Activated CD8-positive, alpha-beta T cell treated with anti-CD3 and anti-CD28 coated beads for 36 hours (primary cell): ENCODE measurements around the gene CMTM3. TPM values are rescaled to one million over a fixed set of nuclear protein-coding genes. Genes with fewer than 3 reads are reported as not detected.

Experiments used
- ATAC-seq: fragments of 200-7000 bp; cut with Tn5 transposase; one replicate; pipeline ENCODE4 v1.10.0; 2021; ENCODE audit warnings: mild to moderate bottlenecking, moderate library complexity
- CTCF ChIA-PET: fragments of 350-600 bp; sonication (Branson Sonifier 250); formaldehyde crosslinking; loops from one replicate; lab custom pipeline; 2021; ENCODE audit warnings: antibody characterized with exemption; lab: Charles Lee
- POLR2A ChIA-PET: fragments of 350-600 bp; sonication (Branson Sonifier 250); formaldehyde crosslinking; loops from one replicate; lab custom pipeline; 2021; ENCODE audit warnings: antibody characterized with exemption; lab: Charles Lee
- DNase-seq: peaks from one replicate; pipeline ENCODE4 v3.0.0-alpha.2; 2020
- H3K27ac Mint-ChIP-seq: one replicate; pipeline ENCODE4 v1.8.0; 2021; ENCODE audit warnings: mild to moderate bottlenecking, mixed read lengths
- H3K27me3 Mint-ChIP-seq: one replicate; pipeline ENCODE4 v1.8.0; 2021; ENCODE audit warnings: mixed read lengths
- H3K36me3 Mint-ChIP-seq: one replicate; pipeline ENCODE4 v1.8.0; 2021; ENCODE audit warnings: low read depth, mixed read lengths
- H3K4me1 Mint-ChIP-seq: one replicate; pipeline ENCODE4 v1.8.0; 2021; ENCODE audit warnings: low read depth, mixed read lengths
- H3K4me3 Mint-ChIP-seq: one replicate; pipeline ENCODE4 v1.8.0; 2021; ENCODE audit warnings: mild to moderate bottlenecking, moderate library complexity, mixed read lengths
- H3K9me3 Mint-ChIP-seq: one replicate; pipeline ENCODE4 v1.8.0; 2021; ENCODE audit warnings: mixed read lengths
- CTCF ChIP-seq: fragments of 200-600 bp; IDR thresholded peaks from one replicate; pipeline ENCODE4 v1.8.0; 2022; ENCODE audit warnings: antibody characterized with exemption, mild to moderate bottlenecking
- intact Hi-C: fragments of 100-400 bp; cut with micrococcal nuclease; formaldehyde crosslinking; loops from one replicate; pipeline ENCODE4 v1.10.0; 2022
- total RNA-seq, 2 experiments: library from RNA; stranded (reverse); gene quantifications; one replicate each; pipeline ENCODE4 v1.2.3, GENCODE V29; 2021

CMTM3 gene
- total RNA-seq, 2 experiments from 2014 or later: 48.0 to 49.4 TPM

GRCh38 chr16:66652661-66653360 is 48.3 kb downstream of the CMTM3 start:
- Mint-ChIP-seq H3K27me3 (no peaks in the 10 kb centered on the region), H3K36me3 (no peaks in the 10 kb centered on the region), H3K9me3 (no peaks in the 10 kb centered on the region), H3K4me1 (peaks cover 16% of the 10 kb centered on the region), H3K4me3 (no peak overlapping the region), H3K27ac (no peak overlapping the region)
- ATAC-seq (no peak), DNase-seq (no peak)
- no peak for TF ChIP-seq CTCF
- intact Hi-C loops: no loop called here
- CTCF ChIA-PET: interaction anchor here (0.9 to 3.9 kb wide), 9 partner anchors 9 to 246 kb away, joined by 3 to 72 read pairs (median 4); no protein-coding TSS in a partner anchor
- POLR2A ChIA-PET: interaction anchor here (1.1 kb wide), 1 partner anchor 219 kb away, joined by 3 read pairs; no protein-coding TSS in a partner anchor

GRCh38 chr16:66653581-66654350 is 49.3 kb downstream of the CMTM3 start:
- ChIA-PET CTCF (interaction anchor here (0.9 to 3.9 kb wide), 6 partner anchors 8 to 247 kb away, joined by 3 to 72 read pairs (median 4); no protein-coding TSS in a partner anchor), POLR2A (interaction anchor here (1.1 kb wide), 1 partner anchor 218 kb away, joined by 3 read pairs; no protein-coding TSS in a partner anchor)
- Mint-ChIP-seq H3K27me3 (peaks cover 2% of the 10 kb centered on the region), H3K4me1 (peaks cover 16% of the 10 kb centered on the region), H3K4me3 (no peak overlapping the region), H3K27ac (no peak overlapping the region), H3K9me3 (no peaks in the 10 kb centered on the region), H3K36me3 (no peaks in the 10 kb centered on the region)
- no peak for TF ChIP-seq CTCF
- no peak for ATAC-seq
- intact Hi-C loops: no loop called here
- DNase-seq: no peak

GRCh38 chr16:66656547-66656946 is 52.0 kb downstream of the CMTM3 start:
- no peak for DNase-seq
- H3K36me3 Mint-ChIP-seq: no peaks in the 10 kb centered on the region
- POLR2A ChIA-PET: no interaction called here
- H3K4me3 Mint-ChIP-seq: no peak overlapping the region
- no peak for TF ChIP-seq CTCF
- intact Hi-C loops: no loop called here
- no peak overlapping the region for H3K27ac Mint-ChIP-seq
- H3K27me3 Mint-ChIP-seq: peaks cover 2% of the 10 kb centered on the region
- peaks cover 9% of the 10 kb centered on the region for H3K4me1 Mint-ChIP-seq
- CTCF ChIA-PET: no interaction called here
- no peak for ATAC-seq
- H3K9me3 Mint-ChIP-seq: no peaks in the 10 kb centered on the region

GRCh38 chr16:66658143-66658859 is 53.8 kb downstream of the CMTM3 start:
- Mint-ChIP-seq H3K4me3 (no peak overlapping the region), H3K4me1 (peaks cover 2% of the 10 kb centered on the region), H3K36me3 (no peaks in the 10 kb centered on the region), H3K27me3 (peaks cover 2% of the 10 kb centered on the region), H3K9me3 (no peaks in the 10 kb centered on the region), H3K27ac (no peak overlapping the region)
- no peak for DNase-seq
- intact Hi-C loops: no loop called here
- no peak for TF ChIP-seq CTCF
- ChIA-PET CTCF (interaction anchor here (0.8 to 5.8 kb wide), 8 partner anchors 7 to 93 kb away, joined by 3 to 72 read pairs (median 4); partner anchors contain the start of gene DYNC1LI2), POLR2A (no interaction called here)
- no peak for ATAC-seq
